NAMALWA (cell line): ENCODE measurements around the gene MAPKAP1.

Experiments used
- DNase-seq: peaks from one replicate; pipeline ENCODE4 v3.0.0-alpha.2; 2015; ENCODE audit warnings: low spot score

MAPKAP1 gene

GRCh38 chr9:125564631-125565030 lies 142.4 kb downstream of the MAPKAP1 start:
- DNase-seq, result no peak

GRCh38 chr9:125561509-125562148 lies 145.4 kb downstream of the MAPKAP1 start:
- peak; percentile 16 for DNase-seq

DNA sequence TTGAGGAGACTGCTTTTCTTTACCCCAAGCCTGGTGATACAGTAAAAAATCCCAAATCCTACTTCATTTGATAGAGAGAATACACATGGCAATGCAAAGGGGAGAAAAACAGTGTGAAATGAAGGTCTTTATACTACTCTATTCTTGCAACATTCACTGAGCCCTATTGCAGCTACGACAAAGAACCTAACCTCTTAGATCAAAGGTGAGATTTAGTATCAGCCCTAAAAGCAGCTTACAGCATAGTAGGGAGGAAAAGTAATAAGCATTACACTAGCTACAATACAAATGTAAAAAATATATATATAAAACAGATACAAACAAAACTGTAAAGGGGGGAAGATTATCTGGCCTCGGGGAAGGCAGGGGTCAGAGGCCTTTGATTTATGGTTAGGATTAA lies 147.1 kb downstream of the MAPKAP1 start:
- no peak for DNase-seq

GRCh38 chr9:125559194-125559593 lies 147.8 kb downstream of the MAPKAP1 start:
- DNase-seq, result no peak

- peak; percentile 82 for DNase-seq
These were observed 148.4 kb downstream of the MAPKAP1 start for GRCh38 chr9:125558453-125559092.

- DNase-seq, result no peak
These were observed 150.8 kb downstream of the MAPKAP1 start for GRCh38 chr9:125556046-125556721.

DNA sequence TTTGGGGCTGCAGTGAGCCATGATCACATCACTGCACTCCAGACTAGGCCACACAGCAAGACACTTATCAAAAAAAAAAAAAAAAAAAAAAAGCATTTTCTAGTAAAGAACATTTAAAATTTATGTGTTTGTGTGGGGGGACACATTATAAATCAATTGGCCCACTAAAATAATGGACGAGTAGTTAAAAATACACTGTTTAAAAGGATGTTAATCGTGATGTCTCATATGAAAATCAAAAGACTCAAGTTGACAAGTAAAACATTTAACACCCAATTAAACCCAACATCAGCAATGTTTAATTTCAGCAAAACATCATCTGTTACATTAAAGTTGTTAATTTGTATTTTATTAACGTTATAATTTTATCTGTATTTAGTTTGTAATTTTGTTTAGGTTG lies 152.3 kb downstream of the MAPKAP1 start:
- no peak for DNase-seq

DNA sequence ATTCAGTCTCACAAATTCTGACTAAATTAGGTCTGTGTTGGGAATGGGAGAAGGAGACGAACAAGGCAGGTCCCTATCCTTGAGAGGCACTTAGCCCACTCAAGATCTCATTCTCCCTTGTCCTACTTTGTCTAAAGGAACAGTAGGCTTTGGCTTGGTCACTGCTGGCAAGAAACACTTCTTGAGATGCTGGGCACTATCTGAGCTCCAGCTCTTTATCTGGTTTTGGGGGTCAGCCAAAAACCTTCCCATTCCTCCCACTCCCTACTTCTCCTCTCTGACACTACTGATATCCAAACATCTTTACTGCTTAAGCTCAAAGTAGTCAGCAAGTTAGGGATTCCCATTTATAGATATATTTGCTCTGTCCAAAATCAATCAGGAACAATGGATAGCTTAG lies 155.2 kb downstream of the MAPKAP1 start:
- DNase-seq, result no peak

- DNase-seq, result no peak
These were observed 156.8 kb downstream of the MAPKAP1 start for GRCh38 chr9:125549891-125550885.

GRCh38 chr9:125549465-125549871 lies 157.5 kb downstream of the MAPKAP1 start:
- DNase-seq, result no peak

DNA sequence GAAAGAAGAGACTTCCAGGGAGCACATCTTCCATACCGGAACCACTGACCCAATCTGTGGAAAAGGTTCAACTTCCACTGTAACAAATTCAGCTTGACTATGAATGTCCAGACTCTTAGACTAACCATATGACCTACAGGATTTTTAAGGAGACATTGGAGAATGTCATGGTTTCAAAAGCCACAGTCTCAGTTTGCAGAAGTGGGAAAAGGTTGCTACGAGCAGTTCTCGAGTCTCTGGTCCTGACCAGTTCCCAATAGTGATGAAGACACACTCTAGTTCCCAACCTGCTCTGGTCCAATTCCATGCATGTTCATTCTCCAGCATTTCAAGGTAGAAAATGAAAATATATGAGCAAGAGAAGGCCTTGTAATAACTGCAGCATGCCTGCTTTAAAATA lies 158.0 kb downstream of the MAPKAP1 start:
- no peak for DNase-seq

- DNase-seq, result no peak
These were observed 158.9 kb downstream of the MAPKAP1 start for GRCh38 chr9:125548141-125548540.

- DNase-seq, result no peak
These were observed 159.6 kb downstream of the MAPKAP1 start for GRCh38 chr9:125547368-125547767.

DNA sequence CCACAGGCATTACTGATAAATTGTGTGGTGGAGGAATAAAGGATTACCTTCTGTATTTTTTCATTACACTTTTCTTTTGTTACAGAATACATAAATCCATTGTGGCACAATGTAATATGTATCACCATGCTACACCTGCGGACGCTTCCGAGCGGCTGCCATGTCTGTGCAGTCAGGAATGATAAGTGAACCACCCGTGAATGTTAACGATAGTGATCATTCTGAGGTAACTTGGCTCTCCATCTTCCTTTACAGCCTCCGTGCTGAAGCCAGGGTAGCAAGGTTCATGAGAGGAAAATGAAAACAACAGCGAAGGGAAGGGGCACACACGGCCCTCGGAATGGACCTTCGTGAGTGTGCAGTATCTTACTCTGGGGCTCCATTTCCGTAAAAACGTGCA lies 161.2 kb downstream of the MAPKAP1 start:
- DNase-seq, result no peak

- DNase-seq, result no peak
These were observed 161.9 kb downstream of the MAPKAP1 start for GRCh38 chr9:125544988-125545651.

DNA sequence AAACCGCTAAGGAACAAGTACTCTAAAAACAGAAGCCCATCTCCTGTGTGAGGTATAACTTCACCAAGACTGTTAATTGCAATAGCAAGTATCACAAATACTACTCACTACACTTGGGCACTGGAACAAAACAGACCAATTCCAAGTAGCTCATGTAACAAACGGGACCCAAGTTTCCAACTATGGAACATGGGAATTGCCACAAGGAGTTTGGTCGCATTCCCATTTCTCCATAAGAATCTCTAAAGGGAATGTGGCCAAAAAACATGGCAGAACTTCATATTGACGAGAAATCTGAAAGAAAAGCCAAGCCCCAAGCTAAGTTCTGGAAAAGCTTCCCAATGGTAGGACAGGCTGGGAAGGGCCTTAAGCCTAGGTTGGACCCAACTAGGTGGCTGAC lies 162.5 kb downstream of the MAPKAP1 start:
- no peak for DNase-seq

- DNase-seq, result no peak
These were observed 165.2 kb downstream of the MAPKAP1 start for GRCh38 chr9:125541840-125542243.

GRCh38 chr9:125540497-125540896 lies 166.5 kb downstream of the MAPKAP1 start:
- DNase-seq, result no peak

GRCh38 chr9:125538092-125538473 lies 168.9 kb downstream of the MAPKAP1 start:
- DNase-seq, result no peak

- DNase-seq, result no peak
These were observed 169.4 kb downstream of the MAPKAP1 start for GRCh38 chr9:125537442-125538091.

GRCh38 chr9:125536776-125537175 lies 170.2 kb downstream of the MAPKAP1 start:
- no peak for DNase-seq
